SK-N-SH (cell line): ENCODE measurements around the gene SETD5. TPM values are rescaled to one million over a fixed set of nuclear protein-coding genes. Genes with fewer than 3 reads are reported as not detected.

ENCODE experiments used
- CTCF ChIA-PET: fragments of 300-600, 350-600 bp; formaldehyde crosslinking; extraction: SDS; loops from one replicate; lab custom pipeline; 2021; lab: Yijun Ruan, JAX
- POLR2A ChIA-PET: fragments of 350-600 bp; sonication (Branson Sonifier 250); formaldehyde crosslinking; extraction: SDS; loops from one replicate; lab custom pipeline; 2020; ENCODE audit warnings: antibody characterized with exemption, inconsistent platforms; lab: Yijun Ruan, JAX
- DNase-seq: peaks from one replicate; pipeline ENCODE4 v3.0.0; 2012
- H2AFZ ChIP-seq: fragments of 200-600 bp; sonication (generic); 2 replicates; pipeline ENCODE4 v1.8.1; 2016; ENCODE audit warnings: antibody characterized with exemption, mild to moderate bottlenecking, low read depth
- H3F3A ChIP-seq: fragments of 200-600 bp; sonication (generic); replicated peaks from 2 replicates; pipeline ENCODE3; 2016; ENCODE audit warnings: antibody characterized with exemption, mild to moderate bottlenecking; ENCODE audit not compliant: insufficient read depth
- H3K27ac ChIP-seq, 2 experiments: fragments of 200-500 bp in 1 of 2; fragments of 200-600 bp in 1 of 2; sonication (Bioruptor generic) in 1 of 2; sonication (generic), shearing (Covaris generic) in 1 of 2; 2 replicates each; pipeline versions ENCODE4 v1.5.1 to v1.6.1; 2014 to 2016; ENCODE audit warnings: low read depth in 2 of 2, inconsistent platforms in 1 of 2, low read length in 1 of 2, mild to moderate bottlenecking in 1 of 2, mixed read lengths in 1 of 2
- H3K27me3 ChIP-seq: fragments of 200-600 bp; sonication (generic), shearing (Covaris generic); 2 replicates; pipeline ENCODE4 v1.6.1; 2016; ENCODE audit warnings: mixed run types; ENCODE audit not compliant: insufficient read depth
- H3K36me3 ChIP-seq, 2 experiments: fragments of 200-500 bp in 1 of 2; fragments of 200-600 bp in 1 of 2; sonication (Bioruptor generic) in 1 of 2; sonication (generic) in 1 of 2; replicated peaks in 1 of 2; 2 replicates each; pipeline versions ENCODE3 to v1.5.1; 2014 to 2016; ENCODE audit warnings: low read length in 1 of 2, mild to moderate bottlenecking in 1 of 2; ENCODE audit not compliant: insufficient read depth in 2 of 2, control insufficient read depth in 1 of 2
- H3K4me1 ChIP-seq, 2 experiments: fragments of 200-500 bp in 1 of 2; fragments of 200-600 bp in 1 of 2; sonication (Bioruptor generic) in 1 of 2; sonication (generic), shearing (Covaris generic) in 1 of 2; 2 replicates each; pipeline versions ENCODE4 v1.5.1 to v1.6.1; 2014 to 2016; ENCODE audit warnings: low read depth in 1 of 2, low read length in 1 of 2, mixed run types in 1 of 2; ENCODE audit not compliant: insufficient read depth in 2 of 2, control insufficient read depth in 1 of 2
- H3K4me2 ChIP-seq: fragments of 200-600 bp; sonication (generic), shearing (Covaris generic); 2 replicates; pipeline ENCODE4 v1.6.1; 2017; ENCODE audit warnings: mixed run types
- H3K4me3 ChIP-seq, 2 experiments: fragments of 200-500 bp in 1 of 2; fragments of 200-600 bp in 1 of 2; sonication (Bioruptor generic) in 1 of 2; sonication (generic), shearing (Covaris generic) in 1 of 2; 2 replicates each; pipeline versions ENCODE4 v1.5.1 to v1.8.1; 2014 to 2016; ENCODE audit warnings: low read depth in 2 of 2, inconsistent platforms in 1 of 2, low read length in 1 of 2, mild to moderate bottlenecking in 1 of 2, mixed read lengths in 1 of 2, moderate library complexity in 1 of 2
- H3K79me2 ChIP-seq: fragments of 200-600 bp; sonication (generic); 2 replicates; pipeline ENCODE4 v1.8.1; 2017; ENCODE audit warnings: mild to moderate bottlenecking; ENCODE audit not compliant: insufficient read depth
- H3K9ac ChIP-seq: fragments of 200-600 bp; sonication (generic); 2 replicates; pipeline ENCODE4 v1.6.1; 2017; ENCODE audit warnings: mixed run types
- H3K9me2 ChIP-seq: fragments of 200-600 bp; sonication (generic); 2 replicates; pipeline ENCODE4 v1.6.1; 2017; ENCODE audit warnings: mixed run types
- H3K9me3 ChIP-seq: fragments of 200-600 bp; sonication (generic); 2 replicates; pipeline ENCODE4 v1.6.1; 2017; ENCODE audit warnings: mixed run types, mild to moderate bottlenecking, moderate library complexity
- H4K20me1 ChIP-seq: fragments of 200-600 bp; sonication (generic); 2 replicates; pipeline ENCODE4 v1.6.1; 2017; ENCODE audit warnings: mild to moderate bottlenecking, mixed run types; ENCODE audit not compliant: insufficient read depth
- CHD2 ChIP-seq: fragments of 150-350 bp; IDR thresholded peaks from 2 replicates; pipeline ENCODE4 v1.6.1; 2018; ENCODE audit warnings: low read length; ENCODE audit not compliant: partially characterized antibody
- CTCF ChIP-seq: fragments of 200-600 bp; sonication (generic); IDR thresholded peaks from 2 replicates; pipeline ENCODE4 v1.6.1; 2017; ENCODE audit warnings: antibody characterized with exemption, mild to moderate bottlenecking, moderate library complexity
- EZH2phosphoT487 ChIP-seq: fragments of 200-600 bp; sonication (generic); IDR thresholded peaks from 2 replicates; pipeline ENCODE4 v1.6.1; 2017; ENCODE audit warnings: low read depth, mixed run types, mild to moderate bottlenecking, antibody characterized with exemption, moderate library complexity, borderline replicate concordance
- FOXJ3 ChIP-seq: sonication (generic); formaldehyde crosslinking; IDR thresholded peaks from 2 replicates; pipeline ENCODE4 v1.5.1; 2020; ENCODE audit warnings: mild to moderate bottlenecking, missing genetic modification reagents
- FOXM1 ChIP-seq: IDR thresholded peaks from 2 replicates; pipeline ENCODE4 v1.4.0; 2012; ENCODE audit warnings: low read depth, mild to moderate bottlenecking
- GATA2 ChIP-seq: sonication (generic); formaldehyde crosslinking; IDR thresholded peaks from 2 replicates; pipeline ENCODE4 v1.5.0; 2020; ENCODE audit warnings: mild to moderate bottlenecking, missing genetic modification reagents
- MEF2A ChIP-seq: IDR thresholded peaks from 2 replicates; pipeline ENCODE4 v1.4.0; 2012; ENCODE audit warnings: low read depth, borderline replicate concordance
- MXI1 ChIP-seq: IDR thresholded peaks from 2 replicates; pipeline ENCODE4 v1.6.1; 2012; ENCODE audit warnings: mild to moderate bottlenecking, low read depth, low read length, improper control_type of control experiment
- PBX3 ChIP-seq: IDR thresholded peaks from 2 replicates; pipeline ENCODE4; 2012
- POLR2AphosphoS5 ChIP-seq: IDR thresholded peaks from 2 replicates; pipeline ENCODE4 v1.6.1; 2012; ENCODE audit warnings: low read depth, low read length
- RAD21 ChIP-seq: IDR thresholded peaks from 2 replicates; pipeline ENCODE4 v1.6.1; 2012; ENCODE audit warnings: mild to moderate bottlenecking, low read length
- REST ChIP-seq: IDR thresholded peaks from 2 replicates; pipeline ENCODE4 v1.6.1; 2012; ENCODE audit warnings: mild to moderate bottlenecking, low read depth, low read length, moderate library complexity
- RXRA ChIP-seq: IDR thresholded peaks from 2 replicates; pipeline ENCODE4 v1.4.0; 2012; ENCODE audit warnings: low read depth, mild to moderate bottlenecking, borderline replicate concordance
- SIN3A ChIP-seq: IDR thresholded peaks from 2 replicates; pipeline ENCODE4 v1.6.1; 2012; ENCODE audit warnings: low read depth, mild to moderate bottlenecking, low read length, moderate library complexity, borderline replicate concordance
- TCF12 ChIP-seq: IDR thresholded peaks from 2 replicates; pipeline ENCODE4 v1.4.0; 2012
- TEAD4 ChIP-seq: IDR thresholded peaks from 2 replicates; pipeline ENCODE4 v1.4.0; 2012; ENCODE audit warnings: mild to moderate bottlenecking, borderline replicate concordance; ENCODE audit not compliant: insufficient read depth
- YY1 ChIP-seq: IDR thresholded peaks from 2 replicates; pipeline ENCODE4 v1.4.0; 2012; ENCODE audit warnings: low read depth, mild to moderate bottlenecking
- WGBS: methylation state at CpG from one replicate; pipeline ENCODE4 v1.1.6; 2017; ENCODE audit warnings: low lambda C conversion rate; 5-methylcytosine and 5-hydroxymethylcytosine counted together
- polyA plus RNA-seq, 3 experiments: library from polyadenylated mRNA; depleted of rRNA; stranded (reverse); fragments of >200 nt; gene quantifications; 2 replicates each; pipeline ENCODE4 v1.2.3, GENCODE V29; 2012
- TF ChIP-seq, protein P1 (sequence below): IDR thresholded peaks from 2 replicates; pipeline ENCODE4 v1.4.0; 2012; ENCODE audit warnings: low read depth

Gene SETD5
- polyA plus RNA-seq, 1 of the 3 experiments (the other 2 are of a cell fraction) = 32.3 TPM

DNA sequence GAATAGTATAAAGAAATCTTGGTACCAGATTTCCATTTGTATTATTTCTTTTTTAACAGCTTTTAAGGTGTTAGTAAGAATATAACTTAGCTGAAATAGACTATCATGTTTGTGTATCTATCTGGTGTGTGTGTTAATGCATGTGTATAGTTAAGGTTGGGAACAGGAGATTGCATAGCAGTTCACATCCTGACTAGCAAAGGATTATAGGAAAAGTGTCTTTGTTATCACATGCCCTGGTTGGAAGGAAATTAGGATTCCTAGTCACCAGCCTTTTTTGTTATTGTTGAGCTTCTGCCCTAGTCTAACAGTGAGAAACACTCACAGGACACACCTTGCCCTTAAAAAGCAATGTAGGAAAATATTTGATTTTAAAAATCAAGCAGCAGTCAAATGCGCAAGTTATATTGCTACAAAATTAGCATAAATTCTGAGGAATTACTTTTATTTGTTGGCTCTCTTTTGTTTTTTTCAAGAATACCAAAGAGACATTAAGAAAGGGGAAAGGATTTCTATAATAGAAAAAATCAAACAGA lies 58.2 kb downstream of the SETD5 start:
- H3K9ac ChIP-seq = no peak overlapping the region
- POLR2A ChIA-PET = no interaction called here
- DNase-seq = no peak
- no peaks in the 10 kb centered on the region for H3K4me1 ChIP-seq
- peaks cover 78 to 90% of the 10 kb centered on the region in 2 experiments for H3K36me3 ChIP-seq
- no peak overlapping the region for H3K4me3 ChIP-seq
- H3F3A ChIP-seq = peaks cover 27% of the 10 kb centered on the region
- peaks cover 65% of the 10 kb centered on the region for H3K79me2 ChIP-seq
- H4K20me1 ChIP-seq = no peaks in the 10 kb centered on the region
- CTCF ChIA-PET = interaction anchor here (1.2 kb wide), 1 partner anchor 8 kb away, joined by 3 read pairs; no protein-coding TSS in a partner anchor
- H3K27me3 ChIP-seq = no peaks in the 10 kb centered on the region
- H2AFZ ChIP-seq = no peak overlapping the region
- no peaks in the 10 kb centered on the region for H3K9me2 ChIP-seq
- no peaks in the 10 kb centered on the region for H3K9me3 ChIP-seq
- TF ChIP-seq FOXM1 (no peak), TEAD4 (no peak), RXRA (no peak), FOXJ3 (CRISPR knock-in tag) (no peak), TCF12 (no peak), EZH2phosphoT487 (no peak), POLR2AphosphoS5 (no peak), SIN3A (no peak), CHD2 (no peak), GATA2 (no peak), REST (no peak), MEF2A (no peak), RAD21 (no peak)
- 100% methylated on average over 1 of the region's 1 CpG for WGBS
- no peak overlapping the region for H3K27ac ChIP-seq
- H3K4me2 ChIP-seq = no peak overlapping the region

GRCh38 chr3:9467451-9467850 lies 70.0 kb downstream of the SETD5 start:
- Histone ChIP-seq H3K9me2 (no peaks in the 10 kb centered on the region), H3K4me2 (no peak overlapping the region), H3K27me3 (no peaks in the 10 kb centered on the region), H2AFZ (no peak overlapping the region), H3K36me3 (peaks cover 74 to 93% of the 10 kb centered on the region in 2 experiments), H4K20me1 (peaks cover 17% of the 10 kb centered on the region; the same call in 1 of the 2 replicates), H3K9me3 (no peaks in the 10 kb centered on the region), H3F3A (peaks cover 11% of the 10 kb centered on the region), H3K4me3 (no peak overlapping the region), H3K27ac (no peak overlapping the region; a peak in 1 of 4 replicates), H3K4me1 (no peaks in the 10 kb centered on the region), H3K79me2 (peaks cover 54% of the 10 kb centered on the region; the same call in 1 of the 2 replicates), H3K9ac (no peak overlapping the region)
- DNase-seq = no peak
- ChIA-PET POLR2A (no interaction called here), CTCF (interaction anchor here (1.0 kb wide), 1 partner anchor 10 kb away, joined by 3 read pairs; no protein-coding TSS in a partner anchor)
- 96% methylated on average over 3 of the region's 3 CpGs for WGBS
- TF ChIP-seq EZH2phosphoT487 (no peak), MXI1 (no peak), CTCF (no peak), PBX3 (no peak), REST (no peak), YY1 (no peak), RXRA (no peak)
- TF ChIP-seq, protein P1, sequence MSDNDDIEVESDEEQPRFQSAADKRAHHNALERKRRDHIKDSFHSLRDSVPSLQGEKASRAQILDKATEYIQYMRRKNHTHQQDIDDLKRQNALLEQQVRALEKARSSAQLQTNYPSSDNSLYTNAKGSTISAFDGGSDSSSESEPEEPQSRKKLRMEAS = no peak
